HepG2 (cell line): Measurements from ENCODE around the gene RXYLT1. TPM values are rescaled to one million over a fixed set of nuclear protein-coding genes. Genes with fewer than 3 reads are reported as not detected.

Source experiments
- ATAC-seq: fragments of 200-7000 bp; cut with Tn5 transposase; 3 replicates; pipeline ENCODE4 v1.9.1; 2020; ENCODE audit warnings: mild to moderate bottlenecking, moderate library complexity
- BruUV-seq: library from RNA; stranded (reverse); fragments of 400-500 nt; replicated peaks from 2 replicates; lab custom pipeline; 2021; lab: Mats Ljungman, UMichigan
- CTCF ChIA-PET: fragments of 300-600 bp; formaldehyde crosslinking; extraction: SDS; loops from one replicate; lab custom pipeline; 2021; ENCODE audit warnings: low total read pairs, inconsistent platforms, low intra/inter-chr PET ratio; lab: Yijun Ruan, JAX
- POLR2A ChIA-PET: fragments of 350-600 bp; sonication (Branson Sonifier 250); formaldehyde crosslinking; loops from one replicate; lab custom pipeline; 2020; ENCODE audit warnings: antibody characterized with exemption, inconsistent platforms; lab: Yijun Ruan, JAX
- DNase-seq: peaks from one replicate; pipeline ENCODE4 v3.0.0-alpha.2; 2015; ENCODE audit warnings: low spot score
- FAIRE-seq: peaks from 3 replicates; lab custom pipeline; 2011; peaks lifted over from hg19 to GRCh38; lab: Jason Lieb, UNC
- H2AFZ ChIP-seq: one replicate; pipeline ENCODE4 v1.6.1; 2011; ENCODE audit warnings: low read length, inconsistent platforms
- H3K27ac ChIP-seq: fragments of 300-600 bp; 3 replicates; pipeline ENCODE4 v1.8.0; 2011; ENCODE audit warnings: mixed run types, mild to moderate bottlenecking, mixed read lengths, low read length, inconsistent platforms; ENCODE audit not compliant: insufficient read depth; ENCODE audit errors: extremely low read length
- H3K27me3 ChIP-seq, 2 experiments: fragments of 200-600 bp in 1 of 2; 2 replicates in 1 of 2; 3 replicates in 1 of 2; pipeline versions ENCODE4 v1.6.0 to v1.8.0; 2011; ENCODE audit warnings: low read length in 2 of 2, mild to moderate bottlenecking in 2 of 2, moderate library complexity in 2 of 2, inconsistent platforms in 1 of 2; ENCODE audit not compliant: insufficient read depth in 2 of 2, control insufficient read depth in 1 of 2
- H3K36me3 ChIP-seq, 2 experiments: fragments of 200-600 bp in 1 of 2; replicated peaks in 1 of 2; 2 replicates in 1 of 2; 3 replicates in 1 of 2; pipeline versions ENCODE4 v1.5.1 to v1.8.0; 2011; ENCODE audit warnings: low read length in 2 of 2, inconsistent platforms in 1 of 2; ENCODE audit not compliant: insufficient read depth in 2 of 2, control insufficient read depth in 1 of 2
- H3K4me1 ChIP-seq: 2 replicates; pipeline ENCODE4 v1.5.1; 2012; ENCODE audit warnings: low read length, inconsistent platforms; ENCODE audit not compliant: insufficient read depth
- H3K4me2 ChIP-seq: 2 replicates; pipeline ENCODE4 v1.6.0; 2011; ENCODE audit warnings: low read depth, low read length, inconsistent platforms
- H3K4me3 ChIP-seq, 3 experiments: fragments of 200-600 bp in 1 of 3; sonication (generic), shearing (Covaris generic) in 1 of 3; replicated peaks in 1 of 3; 2 replicates each; pipeline ENCODE4 v1.5.1; 2011 to 2016; ENCODE audit warnings: low read length in 3 of 3, inconsistent platforms in 2 of 3, low read depth in 2 of 3, mild to moderate bottlenecking in 2 of 3, control low read depth in 1 of 3, mixed read lengths in 1 of 3; ENCODE audit not compliant: insufficient read depth in 1 of 3
- H3K79me2 ChIP-seq: one replicate; pipeline ENCODE4 v1.6.1; 2011; ENCODE audit warnings: low read length, inconsistent platforms; ENCODE audit not compliant: insufficient read depth
- H3K9ac ChIP-seq: 2 replicates; pipeline ENCODE4 v1.6.0; 2011; ENCODE audit warnings: mild to moderate bottlenecking, low read depth, low read length, inconsistent platforms; ENCODE audit not compliant: insufficient read depth
- H3K9me3 ChIP-seq: 2 replicates; pipeline ENCODE4 v1.5.1; 2012; ENCODE audit warnings: mild to moderate bottlenecking, low read length
- H4K20me1 ChIP-seq: 2 replicates; pipeline ENCODE4 v1.6.0; 2011; ENCODE audit warnings: inconsistent platforms, mild to moderate bottlenecking, low read length, moderate library complexity; ENCODE audit not compliant: insufficient read depth
- ATF1 ChIP-seq: IDR thresholded peaks from 2 replicates; pipeline ENCODE4 v1.6.1; 2016; ENCODE audit warnings: mild to moderate bottlenecking, control low read depth
- BCL6 ChIP-seq: IDR thresholded peaks from 2 replicates; pipeline ENCODE4 v1.6.1; 2016; ENCODE audit warnings: missing genetic modification reagents, missing compliant biosample characterization
- GATA4 ChIP-seq: sonication (generic); IDR thresholded peaks from 2 replicates; pipeline ENCODE4 v1.6.1; 2016; ENCODE audit warnings: antibody characterized with exemption, low read depth, borderline replicate concordance
- IRF2 ChIP-seq: IDR thresholded peaks from 2 replicates; pipeline ENCODE4 v1.6.1; 2018; ENCODE audit warnings: missing genetic modification reagents, missing compliant biosample characterization
- MZF1 ChIP-seq: sonication (generic); formaldehyde crosslinking; IDR thresholded peaks from 2 replicates; pipeline ENCODE4 v1.8.1; 2023; ENCODE audit warnings: mild to moderate bottlenecking, missing genetic modification reagents, borderline replicate concordance
- SP1 ChIP-seq, 2 experiments: fragments of 450-650 bp in 1 of 2; sonication (generic) in 1 of 2; formaldehyde crosslinking in 1 of 2; IDR thresholded peaks; 2 replicates each; pipeline versions ENCODE4 v1.4.0 to v1.6.1; 2016 to 2020; ENCODE audit warnings: missing genetic modification reagents in 1 of 2
- XRCC5 ChIP-seq: fragments of 200-400 bp; formaldehyde crosslinking; optimal IDR thresholded peaks from 2 replicates; pipeline ENCODE3; 2017; ENCODE audit warnings: mild to moderate bottlenecking, low read length
- ZNF101 ChIP-seq: sonication (generic); formaldehyde crosslinking; IDR thresholded peaks from 2 replicates; pipeline ENCODE4 v1.4.0; 2020; ENCODE audit warnings: mild to moderate bottlenecking, low read depth, missing genetic modification reagents, borderline replicate concordance
- ZNF570 ChIP-seq: sonication (generic); formaldehyde crosslinking; IDR thresholded peaks from 2 replicates; pipeline ENCODE4 v1.4.0; 2020; ENCODE audit warnings: mild to moderate bottlenecking, missing genetic modification reagents, borderline replicate concordance
- ZNF577 ChIP-seq: sonication (generic); formaldehyde crosslinking; IDR thresholded peaks from 2 replicates; pipeline ENCODE4 v1.4.0; 2020; ENCODE audit warnings: mild to moderate bottlenecking, low read depth, missing genetic modification reagents, borderline replicate concordance
- ZNF768 ChIP-seq: sonication (generic); formaldehyde crosslinking; IDR thresholded peaks from 2 replicates; pipeline ENCODE4 v1.4.0; 2020; ENCODE audit warnings: missing genetic modification reagents
- WGBS: methylation state at CpG from one replicate; pipeline ENCODE4 v1.1.6; 2017; ENCODE audit warnings: low lambda C conversion rate; 5-methylcytosine and 5-hydroxymethylcytosine counted together
- in situ Hi-C: cut with HindIII; loops from 2 replicates; pipeline ENCODE4 v1.10.0; 2017; ENCODE audit warnings: low pct_unique_long_range_greater_than_20kb; ENCODE audit not compliant: extremely low pct_ligation_motif_present
- intact Hi-C: fragments of 100-400 bp; cut with micrococcal nuclease; formaldehyde crosslinking; loops from one replicate; pipeline ENCODE4 v1.10.0; 2022; ENCODE audit not compliant: unreplicated experiment
- polyA plus RNA-seq, 8 experiments: library from polyadenylated mRNA; depleted of rRNA in 3 of 8; stranded (reverse) in 7 of 8; unstranded in 1 of 8; fragments of >200 nt; fragmentation: Illumina TruSeq in 4 of 8; extraction: Trizol in 4 of 8; gene quantifications; 2 replicates each; pipeline versions ENCODE4 v1.2.1 to v1.2.3, GENCODE V29; 2011 to 2016; ENCODE audit warnings: low read depth in 4 of 8, missing spikeins in 1 of 8, mixed read lengths in 1 of 8; ENCODE audit not compliant: insufficient read depth in 1 of 8
- total RNA-seq, 5 experiments: library from RNA; depleted of rRNA; stranded (reverse); fragments of >200 nt; fragmentation: Illumina TruSeq; extraction: Trizol; gene quantifications; 2 replicates each; pipeline ENCODE4 v1.2.3, GENCODE V29; 2016; ENCODE audit warnings: low read depth in 1 of 5
- TF ChIP-seq, protein P1 (sequence below): sonication (generic); formaldehyde crosslinking; IDR thresholded peaks from 2 replicates; pipeline ENCODE4 v1.5.0; 2020; ENCODE audit warnings: missing genetic modification reagents, mild to moderate bottlenecking, borderline replicate concordance
- TF ChIP-seq, protein P2 (sequence below): sonication (generic); formaldehyde crosslinking; IDR thresholded peaks from 2 replicates; pipeline ENCODE4 v1.4.0; 2020; ENCODE audit warnings: missing genetic modification reagents, mild to moderate bottlenecking, borderline replicate concordance
- TF ChIP-seq, protein P3 (sequence below): sonication (generic); formaldehyde crosslinking; IDR thresholded peaks from 2 replicates; pipeline ENCODE4 v1.4.0; 2020; ENCODE audit warnings: missing genetic modification reagents

RXYLT1 gene
- total and polyA plus RNA-seq, 2 of the 13 experiments (the other 11 are each of a cell fraction or from before 2014, with no cell fraction given), result 8.3 to 15.5 TPM

DNA sequence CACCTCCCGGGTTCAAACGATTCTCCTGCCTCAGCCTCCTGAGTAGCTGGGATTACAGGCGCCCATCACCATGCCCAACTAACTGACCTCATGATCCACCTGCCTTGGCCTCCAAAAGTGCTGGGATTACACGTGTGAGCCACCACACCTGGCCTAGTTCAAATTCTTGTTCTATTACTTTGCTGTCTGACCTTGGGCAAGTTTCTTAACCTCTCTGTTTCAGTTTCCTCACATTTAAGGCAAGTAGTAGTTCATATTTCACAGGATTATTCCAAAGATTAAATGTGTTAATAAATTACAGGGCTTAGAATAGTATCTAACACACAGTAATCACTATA is 10.9 kb downstream of the RXYLT1 start:
- no peak for ATAC-seq
- ChIA-PET CTCF (no interaction called here), POLR2A (no interaction called here)
- Histone ChIP-seq H3K27ac (no peak overlapping the region), H3K27me3 (no peaks in the 10 kb centered on the region), H3K4me1 (0 out of 2 replicates have a peak, but pooled peaks cover 5% of the 10 kb centered on the region), H3K9ac (no peak overlapping the region), H4K20me1 (no peaks in the 10 kb centered on the region), H3K9me3 (no peaks in the 10 kb centered on the region), H3K36me3 (peaks cover 2 to 11% of the 10 kb centered on the region in 2 experiments; a peak in 2 of 5 replicates), H2AFZ (no peak overlapping the region), H3K4me3 (no peak overlapping the region), H3K4me2 (no peak overlapping the region), H3K79me2 (no peaks in the 10 kb centered on the region)
- intact Hi-C loops, result no loop called here
- no TSS peak for BruUV-seq
- DNase-seq, result no peak
- WGBS, result 91% methylated on average over 4 of the region's 4 CpGs
- FAIRE-seq, result no peak
- TF ChIP-seq ZNF768, result peak; percentile 46; the same call in 1 of the 2 replicates
- TF ChIP-seq BCL6 (CRISPR knock-in tag), result no peak
- in situ Hi-C loops, result no loop called here

GRCh38 chr12:63792338-63792737 is 12.6 kb downstream of the RXYLT1 start:
- 96% methylated on average over 3 of the region's 3 CpGs for WGBS
- H3K4me1 ChIP-seq, result peaks cover 13% of the 10 kb centered on the region
- no peak overlapping the region for H3K27ac ChIP-seq
- ATAC-seq, result no peak
- in situ Hi-C loops, result no loop called here
- H4K20me1 ChIP-seq, result no peaks in the 10 kb centered on the region
- CTCF ChIA-PET, result no interaction called here
- no peak overlapping the region for H3K4me2 ChIP-seq
- no peak for FAIRE-seq
- no peaks in the 10 kb centered on the region for H3K9me3 ChIP-seq
- H2AFZ ChIP-seq, result no peak overlapping the region
- BruUV-seq, result no TSS peak
- no peaks in the 10 kb centered on the region for H3K79me2 ChIP-seq
- H3K4me3 ChIP-seq, result no peak overlapping the region
- no peak overlapping the region for H3K9ac ChIP-seq
- DNase-seq, result no peak
- POLR2A ChIA-PET, result no interaction called here
- peaks cover 2 to 3% of the 10 kb centered on the region in 2 experiments; a peak in 1 of 5 replicates for H3K36me3 ChIP-seq
- intact Hi-C loops, result no loop called here
- no peaks in the 10 kb centered on the region for H3K27me3 ChIP-seq
- TF ChIP-seq, protein P1, sequence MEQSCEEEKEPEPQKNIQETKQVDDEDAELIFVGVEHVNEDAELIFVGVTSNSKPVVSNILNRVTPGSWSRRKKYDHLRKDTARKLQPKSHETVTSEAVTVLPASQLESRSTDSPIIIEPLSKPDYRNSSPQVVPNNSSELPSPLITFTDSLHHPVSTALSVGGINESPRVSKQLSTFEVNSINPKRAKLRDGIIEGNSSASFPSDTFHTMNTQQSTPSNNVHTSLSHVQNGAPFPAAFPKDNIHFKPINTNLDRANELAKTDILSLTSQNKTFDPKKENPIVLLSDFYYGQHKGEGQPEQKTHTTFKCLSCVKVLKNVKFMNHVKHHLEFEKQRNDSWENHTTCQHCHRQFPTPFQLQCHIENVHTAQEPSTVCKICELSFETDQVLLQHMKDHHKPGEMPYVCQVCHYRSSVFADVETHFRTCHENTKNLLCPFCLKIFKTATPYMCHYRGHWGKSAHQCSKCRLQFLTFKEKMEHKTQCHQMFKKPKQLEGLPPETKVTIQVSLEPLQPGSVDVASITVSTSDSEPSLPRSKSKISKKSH (CRISPR knock-in tag), result no peak
- TF ChIP-seq, protein P2, sequence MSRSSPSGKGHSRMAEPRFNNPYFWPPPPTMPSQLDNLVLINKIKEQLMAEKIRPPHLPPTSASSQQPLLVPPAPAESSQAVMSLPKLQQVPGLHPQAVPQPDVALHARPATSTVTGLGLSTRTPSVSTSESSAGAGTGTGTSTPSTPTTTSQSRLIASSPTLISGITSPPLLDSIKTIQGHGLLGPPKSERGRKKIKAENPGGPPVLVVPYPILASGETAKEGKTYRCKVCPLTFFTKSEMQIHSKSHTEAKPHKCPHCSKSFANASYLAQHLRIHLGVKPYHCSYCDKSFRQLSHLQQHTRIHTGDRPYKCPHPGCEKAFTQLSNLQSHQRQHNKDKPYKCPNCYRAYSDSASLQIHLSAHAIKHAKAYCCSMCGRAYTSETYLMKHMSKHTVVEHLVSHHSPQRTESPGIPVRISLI, result no peak
- no peak for TF ChIP-seq IRF2
- no peak for TF ChIP-seq ZNF570 (CRISPR knock-in tag)
- TF ChIP-seq MZF1 (CRISPR knock-in tag), result no peak
- no peak for TF ChIP-seq ZNF577 (CRISPR knock-in tag)
- TF ChIP-seq GATA4, result no peak
- TF ChIP-seq, protein P3, sequence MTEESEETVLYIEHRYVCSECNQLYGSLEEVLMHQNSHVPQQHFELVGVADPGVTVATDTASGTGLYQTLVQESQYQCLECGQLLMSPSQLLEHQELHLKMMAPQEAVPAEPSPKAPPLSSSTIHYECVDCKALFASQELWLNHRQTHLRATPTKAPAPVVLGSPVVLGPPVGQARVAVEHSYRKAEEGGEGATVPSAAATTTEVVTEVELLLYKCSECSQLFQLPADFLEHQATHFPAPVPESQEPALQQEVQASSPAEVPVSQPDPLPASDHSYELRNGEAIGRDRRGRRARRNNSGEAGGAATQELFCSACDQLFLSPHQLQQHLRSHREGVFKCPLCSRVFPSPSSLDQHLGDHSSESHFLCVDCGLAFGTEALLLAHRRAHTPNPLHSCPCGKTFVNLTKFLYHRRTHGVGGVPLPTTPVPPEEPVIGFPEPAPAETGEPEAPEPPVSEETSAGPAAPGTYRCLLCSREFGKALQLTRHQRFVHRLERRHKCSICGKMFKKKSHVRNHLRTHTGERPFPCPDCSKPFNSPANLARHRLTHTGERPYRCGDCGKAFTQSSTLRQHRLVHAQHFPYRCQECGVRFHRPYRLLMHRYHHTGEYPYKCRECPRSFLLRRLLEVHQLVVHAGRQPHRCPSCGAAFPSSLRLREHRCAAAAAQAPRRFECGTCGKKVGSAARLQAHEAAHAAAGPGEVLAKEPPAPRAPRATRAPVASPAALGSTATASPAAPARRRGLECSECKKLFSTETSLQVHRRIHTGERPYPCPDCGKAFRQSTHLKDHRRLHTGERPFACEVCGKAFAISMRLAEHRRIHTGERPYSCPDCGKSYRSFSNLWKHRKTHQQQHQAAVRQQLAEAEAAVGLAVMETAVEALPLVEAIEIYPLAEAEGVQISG, result no peak
- no peak for TF ChIP-seq ZNF101 (CRISPR knock-in tag)
- no peak for TF ChIP-seq SP1 (IDR thresholded peaks at IDR 0.05)
- TF ChIP-seq SP1 (CRISPR knock-in tag; IDR thresholded peaks at IDR 0.05), result no peak
- no peak for TF ChIP-seq XRCC5
- no peak for TF ChIP-seq ATF1 (CRISPR knock-in tag)
